ENCODE data around the gene ADAMTS12. TPM values are rescaled to one million over a fixed set of nuclear protein-coding genes. Genes with fewer than 3 reads are reported as not detected.

ADAMTS12 gene
- total and polyA plus RNA-seq, 7 experiments from 2014 or later = not detected

GRCh38 chr5:33833237-33833575, 58.6 kb downstream of the ADAMTS12 start:
- H3K4me1 ChIP-seq (ENCODE audit: control insufficient read depth in 2 of 2, insufficient read depth in 2 of 2, low read length in 2 of 2) = no peaks in the 10 kb centered on the region
- ATAC-seq = no peak
- no peaks in the 10 kb centered on the region for H3K36me3 ChIP-seq (ENCODE audit: control insufficient read depth in 2 of 3, insufficient read depth in 3 of 3, low read length in 3 of 3)
- Mint-ChIP-seq H3K4me1 (peaks cover 0 to 9% (median 0%) of the 10 kb centered on the region in 7 donors), H3K27me3 (peaks cover 0 to 25% (median 8%) of the 10 kb centered on the region in 5 donors), H3K27ac (no peak overlapping the region), H3K4me3 (no peak overlapping the region), H3K9me3 (no peaks in the 10 kb centered on the region), H3K36me3 (no peaks in the 10 kb centered on the region)
- H3K9me3 ChIP-seq (ENCODE audit: control insufficient read depth in 2 of 3, low read length in 3 of 3) = no peaks in the 10 kb centered on the region
- CTCF ChIA-PET = no interaction called here
- no peaks in the 10 kb centered on the region for H3K27me3 ChIP-seq (ENCODE audit: control insufficient read depth in 2 of 2, insufficient read depth in 2 of 2, low read length in 2 of 2)
- POLR2A ChIA-PET = no interaction called here
- intact Hi-C loops (cut with micrococcal nuclease) = no loop called here
- DNase-seq = no peak
- no peak overlapping the region for H3K4me3 ChIP-seq (ENCODE audit: low read length)
- no peak overlapping the region for H3K27ac ChIP-seq (ENCODE audit: low read depth, low read length)

DNA sequence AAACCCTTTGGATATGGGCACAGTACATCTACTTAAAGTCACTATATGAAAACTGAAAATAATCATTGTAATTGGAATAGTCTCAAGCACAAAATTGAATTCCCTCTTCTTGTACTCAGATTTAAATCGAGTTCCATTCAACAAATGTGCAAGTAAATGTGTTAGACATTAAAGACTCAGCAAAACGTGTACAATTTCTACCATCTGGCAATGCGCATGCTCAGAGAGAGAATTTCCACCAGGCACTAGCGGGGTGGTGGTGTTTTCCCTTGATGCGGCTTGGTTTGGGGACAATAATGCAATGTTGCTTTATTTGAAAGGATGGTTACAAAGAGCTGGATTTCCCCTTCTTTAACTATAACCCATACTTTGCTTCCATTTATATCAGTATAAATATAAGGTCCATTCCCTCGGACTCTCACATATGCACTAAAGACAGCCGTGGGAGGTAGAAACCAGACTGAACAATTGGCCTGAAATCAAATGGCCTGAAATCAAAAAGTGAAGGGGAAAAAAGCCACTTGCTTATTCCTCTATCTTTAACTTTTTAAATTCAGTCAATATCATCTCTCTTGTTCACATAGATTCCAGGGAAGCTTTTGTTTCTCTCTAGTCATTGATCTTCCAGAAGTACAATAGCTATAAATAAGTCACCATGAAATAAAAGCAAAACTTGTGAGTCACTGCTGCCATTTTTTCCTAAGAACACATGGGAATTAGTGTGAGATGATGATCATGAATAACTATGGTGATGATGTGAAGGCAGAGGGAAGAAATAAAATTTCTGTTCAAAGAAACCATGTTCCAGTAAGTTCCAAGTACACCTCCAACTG, 59.2 kb downstream of the ADAMTS12 start:
- ATAC-seq (no peak), DNase-seq (no peak)
- Mint-ChIP-seq H3K27ac (no peak overlapping the region), H3K4me3 (no peak overlapping the region), H3K27me3 (peaks cover 0 to 25% (median 8%) of the 10 kb centered on the region in 5 donors), H3K9me3 (no peaks in the 10 kb centered on the region), H3K36me3 (no peaks in the 10 kb centered on the region), H3K4me1 (peaks cover 0 to 9% (median 0%) of the 10 kb centered on the region in 7 donors)
- POLR2A ChIA-PET = no interaction called here
- Histone ChIP-seq H3K9me3 (ENCODE audit: control insufficient read depth in 2 of 3, low read length in 3 of 3) (no peaks in the 10 kb centered on the region), H3K4me1 (ENCODE audit: control insufficient read depth in 2 of 2, insufficient read depth in 2 of 2, low read length in 2 of 2) (no peaks in the 10 kb centered on the region), H3K36me3 (ENCODE audit: control insufficient read depth in 2 of 3, insufficient read depth in 3 of 3, low read length in 3 of 3) (no peaks in the 10 kb centered on the region), H3K27ac (ENCODE audit: low read depth, low read length) (no peak overlapping the region), H3K27me3 (ENCODE audit: control insufficient read depth in 2 of 2, insufficient read depth in 2 of 2, low read length in 2 of 2) (no peaks in the 10 kb centered on the region), H3K4me3 (ENCODE audit: low read length) (no peak overlapping the region)
- intact Hi-C loops (cut with micrococcal nuclease) = no loop called here
- CTCF ChIA-PET = no interaction called here

GRCh38 chr5:33831041-33831440, 60.7 kb downstream of the ADAMTS12 start:
- H3K9me3 Mint-ChIP-seq = no peaks in the 10 kb centered on the region
- H3K27me3 Mint-ChIP-seq = peaks cover 0 to 24% (median 8%) of the 10 kb centered on the region in 5 donors

DNA sequence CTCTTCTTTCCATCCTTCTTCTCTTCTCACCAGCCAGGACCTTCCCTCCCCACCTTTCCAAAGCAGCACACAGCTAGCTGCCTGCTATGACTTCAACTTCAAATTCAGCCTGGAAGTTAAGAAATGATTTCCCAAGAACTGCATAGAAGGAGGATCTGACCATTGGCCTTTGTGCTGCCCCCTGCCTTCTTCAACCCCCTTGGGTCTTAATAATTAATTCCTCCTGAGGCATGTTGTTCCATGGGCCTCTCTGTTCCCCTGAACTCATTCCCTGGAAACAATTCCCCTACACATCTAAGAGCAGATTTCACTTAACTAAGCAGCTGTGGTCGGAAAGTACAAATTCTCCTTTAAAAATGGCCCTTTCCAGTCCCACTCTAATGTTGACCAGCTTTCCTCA, 62.4 kb downstream of the ADAMTS12 start:
- intact Hi-C loops (cut with micrococcal nuclease) = no loop called here
- CTCF ChIA-PET = no interaction called here

More at GRCh38 chr5:33831041-33831440, 60.7 kb downstream of the ADAMTS12 start:
- no peak overlapping the region for H3K4me3 ChIP-seq (ENCODE audit: low read length)
- H3K9me3 ChIP-seq (ENCODE audit: control insufficient read depth in 2 of 3, low read length in 3 of 3) = no peaks in the 10 kb centered on the region
- H3K4me1 Mint-ChIP-seq = peaks cover 0 to 7% (median 0%) of the 10 kb centered on the region in 7 donors
- H3K36me3 Mint-ChIP-seq = no peaks in the 10 kb centered on the region
- DNase-seq (no peak), ATAC-seq (no peak)
- H3K27ac Mint-ChIP-seq = no peak overlapping the region
- H3K4me1 ChIP-seq (ENCODE audit: control insufficient read depth in 2 of 2, insufficient read depth in 2 of 2, low read length in 2 of 2) = no peaks in the 10 kb centered on the region
- H3K27me3 ChIP-seq (ENCODE audit: control insufficient read depth in 2 of 2, insufficient read depth in 2 of 2, low read length in 2 of 2) = no peaks in the 10 kb centered on the region
- ChIA-PET POLR2A (no interaction called here), CTCF (interaction anchor here (0.6 kb wide), 1 partner anchor 380 kb away, joined by 8 read pairs; no protein-coding TSS in a partner anchor)
- no peaks in the 10 kb centered on the region for H3K36me3 ChIP-seq (ENCODE audit: control insufficient read depth in 2 of 3, insufficient read depth in 3 of 3, low read length in 3 of 3)
- intact Hi-C loops (cut with micrococcal nuclease) = no loop called here
- no peak overlapping the region for H3K4me3 Mint-ChIP-seq
- H3K27ac ChIP-seq (ENCODE audit: low read depth, low read length) = no peak overlapping the region

GRCh38 chr5:33828626-33829308, 63.0 kb downstream of the ADAMTS12 start:
- Histone ChIP-seq H3K4me3 (ENCODE audit: low read length) (no peak overlapping the region), H3K27me3 (ENCODE audit: control insufficient read depth in 2 of 2, insufficient read depth in 2 of 2, low read length in 2 of 2) (no peaks in the 10 kb centered on the region), H3K36me3 (ENCODE audit: control insufficient read depth in 2 of 3, insufficient read depth in 3 of 3, low read length in 3 of 3) (no peaks in the 10 kb centered on the region), H3K4me1 (ENCODE audit: control insufficient read depth in 2 of 2, insufficient read depth in 2 of 2, low read length in 2 of 2) (no peaks in the 10 kb centered on the region), H3K27ac (ENCODE audit: low read depth, low read length) (no peak overlapping the region), H3K9me3 (ENCODE audit: control insufficient read depth in 2 of 3, low read length in 3 of 3) (no peaks in the 10 kb centered on the region)
- DNase-seq (no peak), ATAC-seq (no peak)
- H3K4me3 Mint-ChIP-seq = no peak overlapping the region
- intact Hi-C loops (cut with micrococcal nuclease) = no loop called here
- no peaks in the 10 kb centered on the region for H3K9me3 Mint-ChIP-seq
- CTCF ChIA-PET = no interaction called here
- H3K27ac Mint-ChIP-seq = no peak overlapping the region
- peaks cover 1 to 29% (median 8%) of the 10 kb centered on the region in 5 donors for H3K27me3 Mint-ChIP-seq
- no peaks in the 10 kb centered on the region for H3K36me3 Mint-ChIP-seq
- POLR2A ChIA-PET = no interaction called here
- peaks cover 0 to 18% (median 0%) of the 10 kb centered on the region in 7 donors for H3K4me1 Mint-ChIP-seq

More for the DNA sequence above, 62.4 kb downstream of the ADAMTS12 start:
- ATAC-seq (no peak), DNase-seq (no peak)
- H3K9me3 ChIP-seq (ENCODE audit: control insufficient read depth in 2 of 3, low read length in 3 of 3) = no peaks in the 10 kb centered on the region
- no peak overlapping the region for H3K27ac Mint-ChIP-seq
- H3K4me3 ChIP-seq (ENCODE audit: low read length) = no peak overlapping the region
- POLR2A ChIA-PET = no interaction called here
- H3K27me3 Mint-ChIP-seq = peaks cover 0 to 29% (median 8%) of the 10 kb centered on the region in 5 donors
- H3K36me3 ChIP-seq (ENCODE audit: control insufficient read depth in 2 of 3, insufficient read depth in 3 of 3, low read length in 3 of 3) = no peaks in the 10 kb centered on the region
- H3K36me3 Mint-ChIP-seq = no peaks in the 10 kb centered on the region
- H3K4me1 Mint-ChIP-seq = peaks cover 0 to 16% (median 0%) of the 10 kb centered on the region in 7 donors
- H3K4me3 Mint-ChIP-seq = no peak overlapping the region
- no peaks in the 10 kb centered on the region for H3K9me3 Mint-ChIP-seq
- no peak overlapping the region for H3K27ac ChIP-seq (ENCODE audit: low read depth, low read length)
- no peaks in the 10 kb centered on the region for H3K27me3 ChIP-seq (ENCODE audit: control insufficient read depth in 2 of 2, insufficient read depth in 2 of 2, low read length in 2 of 2)
- H3K4me1 ChIP-seq (ENCODE audit: control insufficient read depth in 2 of 2, insufficient read depth in 2 of 2, low read length in 2 of 2) = no peaks in the 10 kb centered on the region

- no peaks in the 10 kb centered on the region for H3K36me3 ChIP-seq (ENCODE audit: control insufficient read depth in 2 of 3, insufficient read depth in 3 of 3, low read length in 3 of 3)
- no peaks in the 10 kb centered on the region for H3K27me3 ChIP-seq (ENCODE audit: control insufficient read depth in 2 of 2, insufficient read depth in 2 of 2, low read length in 2 of 2)
- Mint-ChIP-seq H3K4me1 (peaks cover 0 to 18% (median 0%) of the 10 kb centered on the region in 7 donors), H3K36me3 (no peaks in the 10 kb centered on the region), H3K27ac (no peak overlapping the region), H3K4me3 (no peak overlapping the region), H3K27me3 (peaks cover 8 to 23% (median 10%) of the 10 kb centered on the region in 5 donors), H3K9me3 (no peaks in the 10 kb centered on the region)
- no peaks in the 10 kb centered on the region for H3K9me3 ChIP-seq (ENCODE audit: control insufficient read depth in 2 of 3, low read length in 3 of 3)
- intact Hi-C loops (cut with micrococcal nuclease) = no loop called here
- ATAC-seq (no peak), DNase-seq (no peak)
- ChIA-PET CTCF (no interaction called here), POLR2A (no interaction called here)
- no peaks in the 10 kb centered on the region for H3K4me1 ChIP-seq (ENCODE audit: control insufficient read depth in 2 of 2, insufficient read depth in 2 of 2, low read length in 2 of 2)
- no peak overlapping the region for H3K4me3 ChIP-seq (ENCODE audit: low read length)
- no peak overlapping the region for H3K27ac ChIP-seq (ENCODE audit: low read depth, low read length)
Measured at GRCh38 chr5:33827885-33828284, 63.9 kb downstream of the ADAMTS12 start.
